Measurements from ENCODE around the gene SHROOM3.

DNA sequence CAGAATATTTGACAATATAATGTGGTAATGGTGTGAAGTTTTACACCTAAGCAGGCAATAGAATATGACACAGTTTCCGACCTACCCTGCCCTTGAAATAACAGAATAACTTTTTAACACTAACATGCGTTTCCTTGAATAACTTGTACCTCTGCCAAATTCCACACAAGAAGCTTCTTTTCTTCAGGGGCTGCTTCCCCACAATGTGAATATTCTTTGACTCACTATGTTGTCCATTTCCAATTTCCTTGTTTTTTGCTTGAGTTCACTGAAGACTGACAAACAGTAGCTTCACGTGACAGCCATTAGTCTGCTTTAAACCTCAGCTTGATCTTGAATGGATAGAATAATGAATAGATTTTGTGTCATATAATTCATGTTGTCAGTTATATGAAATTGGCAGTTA lies 14.3 kb downstream of the SHROOM3 start:
- TF ChIP-seq SIN3A (IDR thresholded peaks at IDR 0.05; ENCODE audit: borderline replicate concordance, insufficient read depth, low read length) (no peak), TAF1 (IDR thresholded peaks at IDR 0.05; ENCODE audit: borderline replicate concordance, insufficient read depth, low read length) (no peak), POLR2AphosphoS5 (IDR thresholded peaks at IDR 0.05; ENCODE audit: low read depth, low read length) (no peak), REST (IDR thresholded peaks at IDR 0.05; ENCODE audit: insufficient read depth in 1 of 2, low read depth in 2 of 2, low read length in 2 of 2) (no peak), FOXP2 (optimal IDR thresholded peaks at IDR 0.05; ENCODE audit: borderline replicate concordance, extremely low read depth, extremely low read length, insufficient read depth) (no peak)

Measured in PFSK-1 (cell line).